Bronchial epithelial cell (primary cell): ENCODE measurements around the gene KLC1. TPM values are rescaled to one million over a fixed set of nuclear protein-coding genes. Genes with fewer than 3 reads are reported as not detected.

Experiments
- DNase-seq: peaks from one replicate; pipeline ENCODE4 v3.0.0-alpha.2; 2010; ENCODE audit warnings: low read depth
- FAIRE-seq: peaks from 2 replicates; lab custom pipeline; 2011; peaks lifted over from hg19 to GRCh38; lab: Jason Lieb, UNC
- H3K27me3 ChIP-seq: 2 replicates; pipeline ENCODE4 v1.5.1; 2011; ENCODE audit warnings: low read length; ENCODE audit not compliant: control insufficient read depth, insufficient read depth
- H3K36me3 ChIP-seq: 2 replicates; pipeline ENCODE4 v1.5.1; 2011; ENCODE audit warnings: low read length; ENCODE audit not compliant: control insufficient read depth, insufficient read depth
- H3K4me3 ChIP-seq: 2 replicates; pipeline ENCODE4 v1.5.1; 2011; ENCODE audit warnings: mild to moderate bottlenecking, low read depth, low read length, control low read depth
- total RNA-seq: library from RNA; depleted of rRNA; stranded (reverse); fragments of >200 nt; gene quantifications from 2 replicates; pipeline ENCODE4 v1.2.1, GENCODE V29; 2014
- TF ChIP-seq, protein P1 (sequence below): IDR thresholded peaks from 2 replicates; pipeline ENCODE4 v1.5.1; 2011; ENCODE audit warnings: mild to moderate bottlenecking, moderate library complexity, low read length, control low read depth, inconsistent platforms; ENCODE audit not compliant: insufficient read depth, severe bottlenecking

The KLC1 gene
- total RNA-seq, 1 donor from 2014 or later = 249 TPM

GRCh38 chr14:103705504-103706284 is 76.7 kb downstream of the KLC1 start:
- no peaks in the 10 kb centered on the region for H3K27me3 ChIP-seq
- TF ChIP-seq, protein P1, sequence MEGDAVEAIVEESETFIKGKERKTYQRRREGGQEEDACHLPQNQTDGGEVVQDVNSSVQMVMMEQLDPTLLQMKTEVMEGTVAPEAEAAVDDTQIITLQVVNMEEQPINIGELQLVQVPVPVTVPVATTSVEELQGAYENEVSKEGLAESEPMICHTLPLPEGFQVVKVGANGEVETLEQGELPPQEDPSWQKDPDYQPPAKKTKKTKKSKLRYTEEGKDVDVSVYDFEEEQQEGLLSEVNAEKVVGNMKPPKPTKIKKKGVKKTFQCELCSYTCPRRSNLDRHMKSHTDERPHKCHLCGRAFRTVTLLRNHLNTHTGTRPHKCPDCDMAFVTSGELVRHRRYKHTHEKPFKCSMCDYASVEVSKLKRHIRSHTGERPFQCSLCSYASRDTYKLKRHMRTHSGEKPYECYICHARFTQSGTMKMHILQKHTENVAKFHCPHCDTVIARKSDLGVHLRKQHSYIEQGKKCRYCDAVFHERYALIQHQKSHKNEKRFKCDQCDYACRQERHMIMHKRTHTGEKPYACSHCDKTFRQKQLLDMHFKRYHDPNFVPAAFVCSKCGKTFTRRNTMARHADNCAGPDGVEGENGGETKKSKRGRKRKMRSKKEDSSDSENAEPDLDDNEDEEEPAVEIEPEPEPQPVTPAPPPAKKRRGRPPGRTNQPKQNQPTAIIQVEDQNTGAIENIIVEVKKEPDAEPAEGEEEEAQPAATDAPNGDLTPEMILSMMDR = no peak
- H3K4me3 ChIP-seq = no peak overlapping the region
- FAIRE-seq = no peak
- H3K36me3 ChIP-seq = peaks cover 16% of the 10 kb centered on the region
- DNase-seq = no peak

DNA sequence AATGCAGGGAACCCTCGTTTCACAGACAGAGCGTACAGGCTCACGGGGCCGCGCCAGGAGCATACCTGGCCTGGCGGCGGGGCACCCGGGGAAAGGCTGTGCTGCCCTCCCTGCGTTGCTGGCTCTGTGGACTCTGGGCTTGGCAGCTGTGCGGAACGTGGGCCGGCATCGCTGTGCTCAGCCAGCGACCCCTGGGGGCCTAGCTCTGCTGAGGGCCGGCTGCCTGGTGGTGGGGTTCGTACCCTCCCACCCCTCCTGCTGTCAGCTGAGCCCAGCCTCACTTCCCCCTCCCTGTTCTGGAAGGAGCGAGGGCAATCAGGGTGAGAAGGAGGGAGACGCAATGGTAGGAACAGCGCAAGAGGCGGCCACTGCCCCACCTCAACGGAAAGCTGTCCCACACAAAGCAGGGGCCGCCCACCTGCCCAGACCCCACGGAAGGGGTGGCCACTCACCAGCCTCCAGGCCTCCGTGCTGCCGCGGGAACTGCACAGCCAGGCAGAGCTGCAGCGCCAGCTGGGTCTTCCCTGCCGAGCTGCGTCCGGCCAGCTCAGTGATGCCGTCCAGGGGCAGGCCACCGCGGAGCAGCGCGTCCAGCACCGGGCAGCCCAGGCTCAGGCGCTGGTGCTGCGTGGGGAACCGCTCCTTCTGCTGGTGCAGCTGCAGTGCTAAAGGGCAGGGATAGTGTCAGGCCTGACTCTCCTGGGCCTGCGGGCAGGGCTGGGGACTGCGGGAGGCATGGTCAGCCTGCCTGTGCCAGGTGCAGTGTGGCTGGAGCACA is 77.7 kb downstream of the KLC1 start:
- Histone ChIP-seq H3K4me3 (no peak overlapping the region), H3K36me3 (peaks cover 16% of the 10 kb centered on the region), H3K27me3 (no peaks in the 10 kb centered on the region)
- DNase-seq (no peak), FAIRE-seq (no peak)
- TF ChIP-seq, protein P1 = no peak

DNA sequence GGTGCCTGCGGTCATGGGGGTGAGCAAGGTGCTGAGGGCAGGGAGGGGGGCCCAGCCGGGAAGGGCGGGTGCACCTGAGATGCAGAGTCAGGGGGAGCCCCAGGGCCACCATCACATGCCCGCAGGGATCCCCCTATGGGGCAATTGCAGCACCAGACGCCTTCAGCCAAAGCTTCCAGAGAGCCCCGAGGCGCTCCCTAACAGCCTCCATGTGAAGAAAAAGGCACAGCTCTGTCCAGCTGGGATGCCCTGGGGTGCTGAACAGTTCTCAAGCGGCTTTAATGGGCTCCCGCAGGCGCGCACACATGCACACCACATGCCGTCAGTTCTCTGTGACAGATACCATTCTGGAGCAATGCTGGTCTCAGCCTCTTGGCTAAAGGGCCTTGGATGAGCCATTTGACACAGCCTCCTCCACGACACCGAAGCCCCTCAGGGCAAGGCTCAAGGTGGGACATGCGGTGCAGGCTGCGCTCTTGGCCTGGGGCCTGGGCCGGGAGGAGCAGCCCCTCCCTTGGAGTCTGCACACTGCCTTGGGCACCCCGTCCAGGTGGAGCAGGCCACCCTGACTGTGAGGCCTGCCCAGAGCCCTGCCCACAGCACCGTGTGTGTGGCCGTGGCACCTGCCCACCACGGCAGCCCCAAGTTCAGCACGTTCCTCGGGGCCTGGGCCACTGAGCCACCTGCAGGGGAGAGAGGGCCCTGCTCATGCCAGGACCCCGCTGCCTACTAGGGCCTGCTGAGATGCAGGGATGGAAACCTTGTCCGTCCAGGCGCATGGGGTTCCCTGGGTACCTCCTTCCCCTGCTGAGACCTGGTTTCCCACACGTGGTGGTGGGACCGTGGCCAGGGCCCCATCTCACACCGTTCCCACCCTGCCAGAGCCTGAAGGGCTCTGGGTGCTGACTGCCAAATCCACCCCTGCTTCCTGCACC is 78.6 kb downstream of the KLC1 start:
- H3K4me3 ChIP-seq = no peak overlapping the region
- FAIRE-seq (no peak), DNase-seq (no peak)
- TF ChIP-seq, protein P1 = no peak
- peaks cover 15% of the 10 kb centered on the region for H3K36me3 ChIP-seq
- no peaks in the 10 kb centered on the region for H3K27me3 ChIP-seq

GRCh38 chr14:103708750-103709187 is 79.8 kb downstream of the KLC1 start:
- Histone ChIP-seq H3K4me3 (no peak overlapping the region), H3K36me3 (peaks cover 16% of the 10 kb centered on the region), H3K27me3 (no peaks in the 10 kb centered on the region)
- peak; percentile 92 for FAIRE-seq
- DNase-seq = no peak
- TF ChIP-seq, protein P1 = no peak

GRCh38 chr14:103709814-103710213 is 80.8 kb downstream of the KLC1 start:
- TF ChIP-seq, protein P1 = no peak
- no peak overlapping the region for H3K4me3 ChIP-seq
- H3K27me3 ChIP-seq = no peaks in the 10 kb centered on the region
- peaks cover 16% of the 10 kb centered on the region for H3K36me3 ChIP-seq
- no peak for DNase-seq
- peak; percentile 77 for FAIRE-seq
